Naive thymus-derived CD8-positive, alpha-beta T cell (primary cell): ENCODE measurements around the gene TDRD10. TPM values are rescaled to one million over a fixed set of nuclear protein-coding genes. Genes with fewer than 3 reads are reported as not detected.

Experiments used
- ATAC-seq, 2 donors: fragments of 150-1000 bp; cut with Tn5 transposase in 1 of 2; sonication (Bioruptor Pico), chemical (Tn5 transposase) in 1 of 2; 1 replicate in 1 of 2; 2 replicates in 1 of 2; pipeline ENCODE4 v1.10.0; 2021; ENCODE audit warnings: mild to moderate bottlenecking in 2 of 2, moderate library complexity in 2 of 2
- POLR2A ChIA-PET: fragments of 350-600 bp; sonication (Branson Sonifier 250); formaldehyde crosslinking; loops from one replicate; lab custom pipeline; 2021; ENCODE audit warnings: antibody characterized with exemption; lab: Charles Lee
- DNase-seq, 10 donors: peaks; one replicate each; pipeline versions ENCODE4 v3.0.0 to v3.0.0-alpha.2; 2020 to 2022
- H3K27ac Mint-ChIP-seq, 10 donors: one replicate each; pipeline ENCODE4 v1.8.0; 2020 to 2022; ENCODE audit warnings: mild to moderate bottlenecking in 10 of 10, mixed read lengths in 10 of 10, moderate library complexity in 4 of 10, inconsistent platforms in 1 of 10
- H3K27me3 Mint-ChIP-seq, 5 donors: one replicate each; pipeline ENCODE4 v1.8.0; 2021 to 2022; ENCODE audit warnings: mixed read lengths in 5 of 5
- H3K36me3 Mint-ChIP-seq, 3 donors: one replicate each; pipeline ENCODE4 v1.8.0; 2020 to 2022; ENCODE audit warnings: mixed read lengths in 3 of 3, mild to moderate bottlenecking in 2 of 3, inconsistent platforms in 1 of 3
- H3K4me1 Mint-ChIP-seq, 4 donors: one replicate each; pipeline ENCODE4 v1.8.0; 2021 to 2022; ENCODE audit warnings: mixed read lengths in 4 of 4
- H3K4me3 Mint-ChIP-seq, 10 donors: one replicate each; pipeline ENCODE4 v1.8.0; 2020 to 2022; ENCODE audit warnings: mild to moderate bottlenecking in 10 of 10, mixed read lengths in 10 of 10, moderate library complexity in 6 of 10, inconsistent platforms in 1 of 10
- H3K9me3 Mint-ChIP-seq, 9 donors: one replicate each; pipeline ENCODE4 v1.8.0; 2020 to 2022; ENCODE audit warnings: mixed read lengths in 9 of 9, mild to moderate bottlenecking in 3 of 9, inconsistent platforms in 1 of 9, moderate library complexity in 1 of 9
- polyA plus RNA-seq, 3 donors: library from polyadenylated mRNA; unstranded; fragments of 300-500 nt; fragmentation: Illumina TruSeq; gene quantifications; one replicate each; pipeline ENCODE4 v1.2.3, GENCODE V29; 2021
- total RNA-seq, 8 experiments: library from RNA in 2 of 8; stranded (reverse) in 2 of 8; gene quantifications; one replicate each; pipeline ENCODE4 v1.2.3 and lab custom pipeline; 2021 to 2026

Gene TDRD10, protein sequence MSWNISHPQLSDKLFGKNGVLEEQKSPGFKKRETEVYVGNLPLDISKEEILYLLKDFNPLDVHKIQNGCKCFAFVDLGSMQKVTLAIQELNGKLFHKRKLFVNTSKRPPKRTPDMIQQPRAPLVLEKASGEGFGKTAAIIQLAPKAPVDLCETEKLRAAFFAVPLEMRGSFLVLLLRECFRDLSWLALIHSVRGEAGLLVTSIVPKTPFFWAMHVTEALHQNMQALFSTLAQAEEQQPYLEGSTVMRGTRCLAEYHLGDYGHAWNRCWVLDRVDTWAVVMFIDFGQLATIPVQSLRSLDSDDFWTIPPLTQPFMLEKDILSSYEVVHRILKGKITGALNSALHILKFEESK
- total RNA-seq, result not detected
- polyA plus RNA-seq, result not detected
- 0 to 0.25 (median 0) reads per million in 6 experiments for total RNA-seq (lab: John Stamatoyannopoulos, UW)

DNA sequence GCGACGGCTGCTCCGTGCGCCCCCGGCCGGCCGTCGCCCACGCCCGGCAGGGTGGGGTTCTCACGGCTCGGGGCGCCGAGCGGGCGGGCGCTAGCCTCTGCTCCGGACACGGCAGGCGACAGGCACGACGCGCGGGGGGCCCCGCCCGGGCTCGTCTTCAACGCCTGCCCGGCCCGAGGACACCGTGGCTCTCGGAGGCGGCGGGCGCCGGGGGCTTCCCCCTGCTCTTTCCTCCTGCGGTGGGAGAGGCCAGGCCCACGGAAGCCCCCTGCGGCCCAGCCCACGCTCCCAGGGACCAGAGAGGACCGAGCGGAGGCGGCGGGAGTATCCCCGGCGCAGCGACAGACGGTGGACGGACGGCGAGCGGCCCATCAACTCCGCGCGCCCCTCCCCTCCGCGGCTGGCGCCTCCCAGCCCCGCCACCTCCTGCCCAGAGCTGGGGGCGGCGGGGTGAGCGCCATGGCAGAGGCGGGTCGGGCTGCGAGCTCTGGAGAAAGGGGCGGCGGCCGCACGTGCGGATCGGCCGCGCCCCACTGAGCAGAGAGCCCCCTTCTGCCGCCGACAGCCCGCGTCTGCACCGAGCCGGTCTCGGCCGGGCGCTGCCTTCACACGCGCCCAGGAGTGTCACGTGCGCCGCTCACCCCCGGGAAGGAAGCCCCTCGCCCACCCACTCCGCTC is at the start of gene TDRD10, which contains the start of gene SHE:
Gene TDRD10 (plus strand): TSS at position 154 of the 678 bp plus-strand sequence. CDS start 4,685 bp downstream, outside the sequence.
Gene SHE (minus strand): TSS at position 347 of the 678 bp plus-strand sequence. CDS start 386 bp downstream, outside the sequence.
- Mint-ChIP-seq H3K9me3 (peaks cover 0 to 4% (median 0%) of the 10 kb centered on the region in 9 donors), H3K4me3 (peak within 1 kb of the TSS; percentile 43 to 75 (median 65)), H3K4me1 (peaks cover 2 to 8% (median 5%) of the 10 kb centered on the region in 4 donors), H3K27me3 (peaks cover 22 to 59% (median 54%) of the 10 kb centered on the region in 5 donors), H3K36me3 (peaks cover 0 to 4% (median 0%) of the 10 kb centered on the region in 3 donors), H3K27ac (no peak within 1 kb of the TSS)
- DNase-seq (peak in 5 of 10 donors; percentile 13 to 23 (median 18)), ATAC-seq (peak; percentile 71 to 75)
- POLR2A ChIA-PET, result no interaction called here

DNA sequence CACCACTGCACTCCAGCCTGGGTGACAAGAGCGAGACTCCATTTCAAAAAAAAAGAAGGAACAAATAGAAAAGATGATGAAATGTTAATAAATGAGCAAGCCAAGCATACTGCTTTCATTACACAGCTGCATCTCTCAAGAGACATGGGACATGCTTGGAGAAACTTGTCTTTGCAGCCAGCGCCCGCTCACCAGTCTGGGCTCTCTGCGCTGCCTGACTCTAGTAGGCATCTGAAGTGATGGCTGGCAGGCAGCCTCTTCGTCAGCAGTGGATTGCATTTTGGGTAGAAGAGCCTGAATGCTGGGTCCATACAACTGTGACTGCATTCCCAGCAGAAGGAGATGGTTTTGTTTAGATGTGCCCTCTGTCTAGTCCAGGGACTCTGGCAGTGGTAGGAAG is 48.9 kb upstream of the TDRD10 start:
- H3K27me3 Mint-ChIP-seq, result no peaks in the 10 kb centered on the region
- H3K36me3 Mint-ChIP-seq, result peaks cover 9 to 91% (median 46%) of the 10 kb centered on the region in 3 donors
- H3K4me3 Mint-ChIP-seq, result peak overlapping the region in 1 of 10 donors; percentile 30
- no peak for DNase-seq
- peak overlapping the region in 6 of 10 donors; percentile 54 to 85 (median 71) for H3K27ac Mint-ChIP-seq
- H3K9me3 Mint-ChIP-seq, result no peaks in the 10 kb centered on the region
- no peak for ATAC-seq
- POLR2A ChIA-PET, result no interaction called here
- H3K4me1 Mint-ChIP-seq, result peaks cover 16 to 32% (median 23%) of the 10 kb centered on the region in 4 donors

DNA sequence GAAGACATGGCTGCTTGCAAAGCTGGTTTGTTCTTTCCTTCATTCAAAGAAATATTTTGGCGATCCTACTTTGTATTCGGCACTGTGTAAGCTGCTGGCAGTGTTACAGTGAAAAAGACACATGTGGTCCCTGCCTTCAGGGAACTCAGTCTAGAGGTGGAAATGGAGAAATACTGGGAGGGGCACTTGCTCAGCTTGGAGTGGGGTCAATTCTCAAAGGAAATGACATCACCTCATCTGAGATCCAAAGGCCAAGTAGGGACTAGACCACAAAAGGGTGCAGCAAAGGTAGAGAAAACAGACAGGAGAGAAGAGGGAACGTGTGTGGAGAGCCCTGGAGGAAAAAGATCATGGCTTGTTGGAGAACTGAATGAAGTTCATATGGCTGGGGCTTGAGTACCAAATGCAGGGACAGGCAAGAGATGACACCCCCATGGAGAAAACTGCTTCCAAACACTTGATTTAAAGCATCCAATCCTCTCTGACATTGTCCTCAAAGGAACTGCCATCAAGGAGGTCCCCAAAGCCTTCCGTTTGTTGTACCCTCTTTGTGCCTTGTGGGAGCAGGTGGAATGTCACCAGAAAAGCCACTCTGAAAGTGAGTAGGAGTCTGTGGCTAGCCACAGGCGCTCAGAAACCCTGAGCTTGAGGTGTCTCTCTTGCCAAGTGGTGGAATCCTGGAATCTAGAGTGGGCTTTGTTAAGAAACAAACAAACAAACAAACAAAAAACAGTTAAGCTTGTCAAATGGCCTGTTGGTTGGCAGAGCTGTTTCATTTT is 48.3 kb upstream of the TDRD10 start:
- Mint-ChIP-seq H3K4me1 (peaks cover 16 to 32% (median 23%) of the 10 kb centered on the region in 4 donors), H3K27me3 (no peaks in the 10 kb centered on the region), H3K27ac (peak overlapping the region in 9 of 10 donors; percentile 58 to 85 (median 75)), H3K36me3 (peaks cover 9 to 91% (median 45%) of the 10 kb centered on the region in 3 donors), H3K4me3 (no peak overlapping the region), H3K9me3 (no peaks in the 10 kb centered on the region)
- ATAC-seq (no peak), DNase-seq (no peak)
- POLR2A ChIA-PET, result interaction anchor here (0.7 to 0.9 kb wide), 2 partner anchors 12 to 210 kb away, joined by 3 read pairs; no protein-coding TSS in a partner anchor

DNA sequence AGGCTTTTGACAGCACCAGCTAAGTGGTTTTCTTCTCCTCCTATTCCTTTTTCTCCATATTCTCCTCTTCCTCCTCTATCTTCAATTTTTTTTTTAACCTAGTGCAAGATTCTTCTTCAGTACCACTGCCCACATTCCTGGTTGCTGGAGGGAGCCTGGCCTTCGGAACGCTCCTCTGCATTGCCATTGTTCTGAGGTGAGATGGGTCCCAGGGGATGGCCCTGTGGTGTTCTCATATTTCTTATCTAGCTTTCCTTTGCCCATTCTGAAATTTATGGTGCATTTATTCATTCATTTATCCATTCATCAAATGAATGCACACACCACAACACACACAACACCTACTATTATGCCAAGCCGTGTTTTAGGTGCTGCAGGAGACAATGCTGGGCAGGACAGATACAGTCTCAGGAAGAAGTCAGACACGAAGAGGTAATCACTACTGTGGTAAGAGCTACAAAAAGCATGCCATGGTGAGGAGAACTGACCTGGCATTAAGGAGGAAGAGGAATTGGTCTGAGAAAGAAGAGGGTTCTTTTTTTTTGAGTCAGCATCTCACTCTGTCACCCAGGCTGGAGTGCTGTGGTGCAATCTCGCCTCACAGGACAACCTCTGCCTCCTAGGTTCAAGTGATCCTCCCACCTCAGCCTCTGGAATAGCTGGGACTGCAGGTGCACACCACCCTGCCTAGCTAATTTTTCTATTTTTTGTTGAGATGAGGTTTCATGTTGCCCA is 47.5 kb upstream of the TDRD10 start:
- Mint-ChIP-seq H3K9me3 (no peaks in the 10 kb centered on the region), H3K27me3 (no peaks in the 10 kb centered on the region), H3K4me1 (peaks cover 16 to 32% (median 23%) of the 10 kb centered on the region in 4 donors), H3K27ac (peak overlapping the region in 6 of 10 donors; percentile 44 to 83 (median 70)), H3K36me3 (peaks cover 9 to 89% (median 41%) of the 10 kb centered on the region in 3 donors), H3K4me3 (no peak overlapping the region)
- DNase-seq (no peak), ATAC-seq (no peak)
- POLR2A ChIA-PET, result interaction anchor here (0.7 to 0.9 kb wide), 2 partner anchors 13 to 210 kb away, joined by 3 read pairs; no protein-coding TSS in a partner anchor

DNA sequence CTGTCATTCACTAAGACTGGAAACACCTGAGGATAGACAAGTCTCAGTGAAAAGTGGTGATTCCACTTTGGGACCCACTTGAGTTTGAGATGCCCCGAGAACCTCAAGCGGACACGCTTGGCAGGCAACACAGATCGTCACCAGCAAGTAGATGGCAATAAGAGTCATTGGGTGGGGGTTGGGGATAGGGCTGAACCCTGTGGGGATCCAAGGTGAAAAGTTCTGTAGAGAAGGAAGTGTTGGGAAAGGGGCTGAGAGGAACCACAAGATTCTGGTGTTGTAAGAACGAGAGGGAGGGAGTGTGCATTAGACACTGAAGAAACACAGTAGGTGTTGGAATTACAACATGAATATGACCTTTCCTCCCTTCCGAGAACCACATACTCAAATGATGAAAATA is 45.4 kb upstream of the TDRD10 start:
- Mint-ChIP-seq H3K27me3 (no peaks in the 10 kb centered on the region), H3K27ac (peak overlapping the region in 1 of 10 donors; percentile 15), H3K4me3 (no peak overlapping the region), H3K9me3 (no peaks in the 10 kb centered on the region), H3K36me3 (peaks cover 4 to 82% (median 31%) of the 10 kb centered on the region in 3 donors), H3K4me1 (peaks cover 19 to 40% (median 29%) of the 10 kb centered on the region in 4 donors)
- ATAC-seq, result no peak
- POLR2A ChIA-PET, result interaction anchor here (0.6 to 0.7 kb wide), 2 partner anchors 74 to 436 kb away, joined by 4 to 5 read pairs; no protein-coding TSS in a partner anchor
- no peak for DNase-seq

DNA sequence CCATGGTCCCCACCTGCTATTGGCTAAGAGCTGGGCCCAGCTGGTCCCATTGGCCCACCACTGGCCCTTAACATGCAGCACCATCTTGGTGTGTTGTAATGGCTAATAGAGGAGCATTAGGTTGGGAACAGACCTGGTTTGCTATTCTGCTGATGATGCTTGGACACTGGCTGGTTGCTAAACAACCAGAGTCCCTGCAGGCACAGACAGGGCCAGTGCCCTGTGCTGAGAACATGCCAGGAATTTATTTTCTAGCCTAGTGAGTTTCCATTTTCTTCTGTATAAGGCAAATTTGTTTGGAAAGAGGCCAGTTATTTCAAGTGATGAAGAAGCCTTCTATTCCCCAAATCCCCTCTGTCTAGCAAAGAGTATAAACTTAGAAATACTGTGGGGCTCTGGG is 42.9 kb upstream of the TDRD10 start:
- peak overlapping the region in 1 of 10 donors; percentile 22 for H3K27ac Mint-ChIP-seq
- H3K36me3 Mint-ChIP-seq, result peaks cover 4 to 59% (median 15%) of the 10 kb centered on the region in 3 donors
- ATAC-seq (no peak), DNase-seq (no peak)
- H3K4me1 Mint-ChIP-seq, result peaks cover 15 to 40% (median 27%) of the 10 kb centered on the region in 4 donors
- POLR2A ChIA-PET, result interaction anchor here (1.4 kb wide), 1 partner anchor 15 kb away, joined by 4 read pairs; no protein-coding TSS in a partner anchor
- H3K4me3 Mint-ChIP-seq, result no peak overlapping the region
- no peaks in the 10 kb centered on the region for H3K9me3 Mint-ChIP-seq
- no peaks in the 10 kb centered on the region for H3K27me3 Mint-ChIP-seq

DNA sequence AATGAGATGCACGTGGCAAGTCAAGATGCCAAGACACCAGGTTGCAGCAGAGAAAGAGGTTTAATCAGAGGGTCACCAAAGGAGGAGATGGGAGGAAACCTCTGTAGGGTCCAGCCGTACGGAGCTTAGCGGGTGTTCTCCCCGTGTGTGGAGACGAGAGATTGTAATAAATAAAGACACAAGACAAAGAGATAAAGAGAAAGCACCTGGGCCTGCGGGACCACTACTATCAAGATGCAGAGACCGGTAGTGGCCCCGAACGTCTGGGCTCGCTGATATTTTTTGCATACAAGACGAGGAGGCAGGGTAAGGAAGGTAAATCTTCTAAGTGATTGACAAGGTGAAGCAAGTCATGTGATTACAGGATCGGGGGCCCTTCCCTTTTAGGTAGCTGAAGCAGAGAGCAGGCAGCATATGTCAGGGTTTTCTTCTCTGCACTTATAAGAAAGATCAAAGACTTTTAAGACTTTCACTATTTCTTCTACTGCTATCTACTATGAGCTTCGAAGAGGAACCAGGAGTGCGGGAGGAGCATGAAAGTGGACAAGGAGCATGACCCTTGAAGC is 41.2 kb upstream of the TDRD10 start:
- Mint-ChIP-seq H3K4me3 (peak overlapping the region in 3 of 10 donors; percentile 4 to 45 (median 23)), H3K9me3 (no peaks in the 10 kb centered on the region), H3K27me3 (no peaks in the 10 kb centered on the region), H3K27ac (peak overlapping the region in 9 of 10 donors; percentile 13 to 90 (median 60)), H3K4me1 (peaks cover 17 to 51% (median 36%) of the 10 kb centered on the region in 4 donors), H3K36me3 (peaks cover 0 to 55% (median 9%) of the 10 kb centered on the region in 3 donors)
- no peak for DNase-seq
- POLR2A ChIA-PET, result interaction anchor here (0.6 to 1.4 kb wide), 2 partner anchors 17 to 159 kb away, joined by 3 to 4 read pairs; no protein-coding TSS in a partner anchor
- no peak for ATAC-seq

DNA sequence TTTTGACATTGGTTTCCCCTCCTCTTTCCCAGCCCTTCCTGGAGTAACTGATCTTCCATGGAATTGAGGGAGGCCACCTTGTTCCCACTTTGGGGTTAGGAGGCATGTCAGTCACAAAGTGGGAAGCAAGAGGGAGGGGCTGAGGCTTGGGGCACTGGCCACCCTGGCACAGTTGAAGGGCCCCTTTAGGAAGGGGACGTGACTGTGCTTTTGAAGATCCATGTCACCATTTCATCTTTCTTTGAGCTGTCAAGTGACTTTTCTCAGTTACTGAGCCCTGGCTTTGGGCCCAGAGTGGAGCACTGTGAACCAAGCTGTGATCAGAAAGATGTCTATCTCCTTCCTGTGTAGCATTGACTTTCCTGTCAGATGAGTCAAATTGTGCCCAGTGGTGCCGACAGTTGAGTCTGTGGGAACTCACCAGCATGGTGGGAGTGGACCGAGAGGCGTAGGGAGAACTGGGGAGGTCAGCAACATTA is 38.5 kb upstream of the TDRD10 start:
- POLR2A ChIA-PET, result interaction anchor here (0.9 to 3.0 kb wide), 4 partner anchors 56 to 78 kb away, joined by 3 to 14 read pairs (median 4); no protein-coding TSS in a partner anchor
- DNase-seq (peak in 9 of 10 donors; percentile 17 to 74 (median 51)), ATAC-seq (peak; percentile 86 to 87)
- Mint-ChIP-seq H3K36me3 (peaks cover 0 to 49% (median 0%) of the 10 kb centered on the region in 3 donors), H3K9me3 (no peaks in the 10 kb centered on the region), H3K27ac (peak overlapping the region; percentile 54 to 96 (median 92)), H3K4me3 (peak overlapping the region; percentile 46 to 86 (median 74)), H3K27me3 (no peaks in the 10 kb centered on the region), H3K4me1 (peaks cover 23 to 72% (median 55%) of the 10 kb centered on the region in 4 donors)

DNA sequence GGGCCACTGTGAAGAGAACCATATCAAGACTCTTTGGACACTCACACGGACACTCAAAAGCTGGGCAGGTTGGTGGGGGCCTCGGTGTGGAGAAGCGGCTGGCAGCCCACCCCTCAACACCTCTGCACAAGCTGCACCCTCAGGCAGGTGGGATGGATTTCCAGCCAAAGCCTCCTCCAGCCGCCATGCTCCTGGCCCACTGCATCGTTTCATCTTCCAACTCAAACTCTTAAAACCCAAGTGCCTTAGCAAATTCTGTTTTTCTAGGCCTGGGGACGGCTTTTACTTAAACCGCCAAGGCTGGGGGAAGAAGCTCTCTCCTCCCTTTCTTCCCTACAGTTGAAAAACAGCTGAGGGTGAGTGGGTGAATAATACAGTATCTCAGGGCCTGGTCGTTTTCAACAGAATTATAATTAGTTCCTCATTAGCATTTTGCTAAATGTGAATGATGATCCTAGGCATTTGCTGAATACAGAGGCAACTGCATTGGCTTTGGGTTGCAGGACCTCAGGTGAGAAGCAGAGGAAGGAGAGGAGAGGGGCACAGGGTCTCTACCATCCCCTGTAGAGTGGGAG is 36.3 kb upstream of the TDRD10 start:
- ATAC-seq (no peak), DNase-seq (no peak)
- POLR2A ChIA-PET, result interaction anchor here (0.6 to 3.0 kb wide), 4 partner anchors 26 to 269 kb away, joined by 3 to 14 read pairs (median 5); no protein-coding TSS in a partner anchor
- H3K4me1 Mint-ChIP-seq, result peaks cover 22 to 69% (median 55%) of the 10 kb centered on the region in 4 donors
- H3K27ac Mint-ChIP-seq, result peak overlapping the region in 9 of 10 donors; percentile 30 to 93 (median 86)
- peak overlapping the region in 5 of 10 donors; percentile 2 to 63 (median 14) for H3K4me3 Mint-ChIP-seq
- H3K27me3 Mint-ChIP-seq, result no peaks in the 10 kb centered on the region
- peaks cover 0 to 42% (median 0%) of the 10 kb centered on the region in 3 donors for H3K36me3 Mint-ChIP-seq
- no peaks in the 10 kb centered on the region for H3K9me3 Mint-ChIP-seq

DNA sequence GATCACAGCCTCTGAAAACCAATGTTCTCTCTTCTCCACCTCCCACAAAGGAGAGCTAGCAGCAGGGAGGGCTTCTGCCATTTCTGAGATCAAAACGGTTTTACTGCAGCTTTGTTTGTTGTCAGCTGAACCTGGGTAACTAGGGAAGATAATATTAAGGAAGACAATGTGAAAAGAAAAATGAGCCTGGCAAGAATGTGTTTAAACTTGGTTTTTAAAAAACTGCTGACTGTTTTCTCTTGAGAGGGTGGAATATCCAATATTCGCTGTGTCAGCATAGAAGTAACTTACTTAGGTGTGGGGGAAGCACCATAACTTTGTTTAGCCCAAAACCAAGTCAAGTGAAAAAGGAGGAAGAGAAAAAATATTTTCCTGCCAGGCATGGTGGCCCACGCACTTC is 35.8 kb upstream of the TDRD10 start:
- ATAC-seq (no peak), DNase-seq (no peak)
- Mint-ChIP-seq H3K4me1 (peaks cover 21 to 64% (median 53%) of the 10 kb centered on the region in 4 donors), H3K36me3 (peaks cover 0 to 39% (median 0%) of the 10 kb centered on the region in 3 donors), H3K27ac (peak overlapping the region in 9 of 10 donors; percentile 10 to 91 (median 76)), H3K9me3 (no peaks in the 10 kb centered on the region), H3K27me3 (no peaks in the 10 kb centered on the region), H3K4me3 (peak overlapping the region in 4 of 10 donors; percentile 9 to 56 (median 18))
- POLR2A ChIA-PET, result interaction anchor here (0.9 kb wide), 1 partner anchor 26 kb away, joined by 3 read pairs; no protein-coding TSS in a partner anchor
